Thoracic aorta (tissue), 2 donors: ENCODE measurements around the gene DNTTIP2. TPM values are rescaled to one million over a fixed set of nuclear protein-coding genes. Genes with fewer than 3 reads are reported as not detected.
"Not testable (repeated sequence)": the region's sequence is repeated elsewhere in the genome, so short reads cannot be mapped to it uniquely, and the experiment has no call there.

ENCODE experiments used
- ATAC-seq: fragments of 150-250 bp; one replicate; pipeline ENCODE4 v1.8.0; 2017; ENCODE audit warnings: low read depth; ENCODE audit not compliant: insufficient number of reproducible peaks, low FRiP score
- DNase-seq: peaks from one replicate; pipeline ENCODE4 v3.0.0-alpha.2; 2020; ENCODE audit warnings: low spot score
- H3K27ac ChIP-seq, 2 donors: fragments of 200-600 bp; sonication (generic); 1 replicate in 1 of 2; 2 replicates in 1 of 2; pipeline ENCODE4 v1.5.1; 2016; ENCODE audit warnings: mild to moderate bottlenecking in 2 of 2, moderate library complexity in 2 of 2
- H3K27me3 ChIP-seq: fragments of 200-600 bp; sonication (generic); replicated peaks from 2 replicates; pipeline ENCODE4 v1.6.0; 2016; ENCODE audit warnings: mild to moderate bottlenecking; ENCODE audit not compliant: insufficient read depth
- H3K36me3 ChIP-seq: fragments of 200-600 bp; sonication (generic); one replicate; pipeline ENCODE4 v1.5.1; 2016
- H3K4me1 ChIP-seq, 2 donors: fragments of 200-600 bp; sonication (generic); 1 replicate in 1 of 2; 2 replicates in 1 of 2; pipeline versions ENCODE4 v1.5.1 to v1.6.0; 2016; ENCODE audit warnings: low read depth in 2 of 2, mild to moderate bottlenecking in 1 of 2; ENCODE audit not compliant: control insufficient read depth in 1 of 2
- H3K4me3 ChIP-seq: fragments of 200-600 bp; sonication (generic); 2 replicates; pipeline ENCODE4 v1.5.1; 2016; ENCODE audit warnings: mild to moderate bottlenecking
- H3K9me3 ChIP-seq: fragments of 200-600 bp; sonication (generic); 2 replicates; pipeline ENCODE4 v1.5.1; 2016
- total RNA-seq, 2 donors: library from RNA; depleted of rRNA; stranded (reverse); fragments of >200 nt; gene quantifications; one replicate each; pipeline versions ENCODE4 v1.1.0 to v1.2.3, GENCODE V29; 2016
- TF ChIP-seq, protein P1 (sequence below): fragments of 200-600 bp; sonication (generic); IDR thresholded peaks from one replicate; pipeline ENCODE4 v1.5.1; 2019; ENCODE audit warnings: antibody characterized with exemption

The DNTTIP2 gene
- total RNA-seq, 2 donors from 2014 or later = 24.2 to 41.5 TPM

DNA sequence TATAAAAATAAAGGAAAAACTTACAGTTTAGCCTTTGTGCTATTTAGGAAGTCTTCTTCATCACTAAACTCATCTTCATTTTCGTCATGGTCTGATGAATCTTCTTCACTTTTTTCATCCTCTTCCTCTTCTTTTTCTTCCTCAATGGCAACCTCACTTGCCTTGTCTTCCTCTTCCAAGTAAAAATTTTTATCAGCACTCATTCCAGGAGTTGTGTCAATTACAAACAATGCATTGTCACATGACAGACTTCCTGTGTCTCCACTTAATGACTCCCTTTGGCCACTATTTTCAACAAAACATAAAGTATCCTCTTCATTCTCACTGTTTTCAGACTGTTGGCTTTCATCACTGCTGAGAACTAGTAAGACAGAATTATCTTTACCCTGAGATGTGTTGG, 2.8 kb downstream of the DNTTIP2 start:
- Histone ChIP-seq H3K36me3 (peaks cover 35% of the 10 kb centered on the region), H3K4me3 (no peak overlapping the region), H3K27me3 (no peaks in the 10 kb centered on the region), H3K4me1 (peaks cover 19 to 28% of the 10 kb centered on the region in 2 donors), H3K9me3 (no peaks in the 10 kb centered on the region), H3K27ac (no peak overlapping the region)
- DNase-seq (no peak), ATAC-seq (no peak)
- TF ChIP-seq, protein P1, sequence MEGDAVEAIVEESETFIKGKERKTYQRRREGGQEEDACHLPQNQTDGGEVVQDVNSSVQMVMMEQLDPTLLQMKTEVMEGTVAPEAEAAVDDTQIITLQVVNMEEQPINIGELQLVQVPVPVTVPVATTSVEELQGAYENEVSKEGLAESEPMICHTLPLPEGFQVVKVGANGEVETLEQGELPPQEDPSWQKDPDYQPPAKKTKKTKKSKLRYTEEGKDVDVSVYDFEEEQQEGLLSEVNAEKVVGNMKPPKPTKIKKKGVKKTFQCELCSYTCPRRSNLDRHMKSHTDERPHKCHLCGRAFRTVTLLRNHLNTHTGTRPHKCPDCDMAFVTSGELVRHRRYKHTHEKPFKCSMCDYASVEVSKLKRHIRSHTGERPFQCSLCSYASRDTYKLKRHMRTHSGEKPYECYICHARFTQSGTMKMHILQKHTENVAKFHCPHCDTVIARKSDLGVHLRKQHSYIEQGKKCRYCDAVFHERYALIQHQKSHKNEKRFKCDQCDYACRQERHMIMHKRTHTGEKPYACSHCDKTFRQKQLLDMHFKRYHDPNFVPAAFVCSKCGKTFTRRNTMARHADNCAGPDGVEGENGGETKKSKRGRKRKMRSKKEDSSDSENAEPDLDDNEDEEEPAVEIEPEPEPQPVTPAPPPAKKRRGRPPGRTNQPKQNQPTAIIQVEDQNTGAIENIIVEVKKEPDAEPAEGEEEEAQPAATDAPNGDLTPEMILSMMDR = no peak

DNA sequence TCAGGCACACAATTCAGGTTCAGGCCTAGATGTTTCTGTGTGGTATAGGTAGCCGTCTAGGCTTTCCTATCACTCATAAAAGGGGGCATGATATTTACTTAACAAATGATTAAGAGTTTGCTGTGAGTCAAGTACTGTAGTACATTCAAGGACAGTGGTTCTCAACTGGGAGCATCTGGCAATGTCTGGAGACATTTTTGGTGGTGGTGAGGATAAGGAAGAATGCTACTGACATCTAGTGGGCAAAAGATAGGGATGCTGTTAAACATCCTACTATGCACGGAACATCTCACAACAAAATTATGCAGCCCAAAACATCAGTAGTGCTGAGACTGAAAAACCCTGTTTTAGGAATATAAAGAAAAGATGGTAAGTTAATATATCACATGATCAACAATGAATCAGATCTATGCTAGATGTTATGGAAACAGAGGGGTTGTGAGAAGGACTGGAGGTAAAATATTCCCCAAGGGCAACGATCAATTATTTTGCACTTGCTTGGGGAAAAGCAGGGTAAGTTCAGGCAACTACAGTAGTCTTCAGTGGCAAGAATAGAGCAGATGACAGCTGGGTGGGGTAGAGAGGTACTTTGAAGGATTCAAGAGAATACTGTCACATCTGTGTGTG, 4.9 kb downstream of the DNTTIP2 start:
- DNase-seq = no peak
- no peak for ATAC-seq
- TF ChIP-seq, protein P1 = peak; percentile 33
- Histone ChIP-seq H3K36me3 (peaks cover 46% of the 10 kb centered on the region), H3K4me3 (no peak overlapping the region), H3K9me3 (no peaks in the 10 kb centered on the region), H3K27me3 (no peaks in the 10 kb centered on the region), H3K27ac (no peak overlapping the region), H3K4me1 (peaks cover 15 to 24% of the 10 kb centered on the region in 2 donors)

DNA sequence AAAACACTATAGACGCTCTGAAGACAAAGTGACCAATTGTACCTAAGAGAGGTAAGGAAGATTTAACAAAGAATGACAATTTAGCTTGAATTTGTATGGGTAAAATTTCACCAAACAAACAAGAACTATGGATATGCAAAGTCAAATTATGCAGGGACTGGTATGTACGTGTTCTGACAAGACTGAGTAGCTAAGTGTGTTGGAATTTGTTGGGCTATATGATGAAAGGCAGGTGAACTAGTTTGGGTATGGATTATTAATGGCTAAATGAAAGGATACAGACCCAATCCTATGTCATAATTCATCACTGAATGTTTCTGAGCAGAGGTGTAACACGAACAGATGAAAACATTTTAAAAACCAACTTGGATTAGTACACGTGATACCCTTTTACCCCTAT, 7.6 kb downstream of the DNTTIP2 start:
- no peaks in the 10 kb centered on the region for H3K27me3 ChIP-seq
- no peak overlapping the region for H3K4me3 ChIP-seq
- ATAC-seq (no peak), DNase-seq (no peak)
- H3K36me3 ChIP-seq = peaks cover 43% of the 10 kb centered on the region
- H3K9me3 ChIP-seq = no peaks in the 10 kb centered on the region
- peaks cover 4 to 5% of the 10 kb centered on the region in 2 donors for H3K4me1 ChIP-seq
- TF ChIP-seq, protein P1 = no peak
- no peak overlapping the region for H3K27ac ChIP-seq

DNA sequence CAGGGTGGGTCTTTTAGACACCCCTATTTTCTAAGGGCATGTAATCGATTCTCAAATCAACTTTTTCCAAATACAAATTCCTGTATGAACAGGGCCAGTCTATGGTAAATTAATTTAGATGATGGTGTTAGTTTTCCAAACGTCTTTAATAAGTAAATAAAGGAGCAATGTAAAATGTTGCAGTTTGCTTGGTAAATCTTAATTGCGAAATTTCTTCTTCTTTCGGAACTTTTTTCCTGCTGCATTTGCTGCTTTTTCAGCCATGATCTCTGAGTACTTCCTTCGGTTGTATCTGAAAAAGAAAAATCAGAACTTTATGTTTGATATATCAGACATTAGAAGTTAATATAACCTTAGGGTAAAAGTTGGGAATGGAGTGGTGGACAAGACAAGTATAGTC, 9.4 kb downstream of the DNTTIP2 start:
- ATAC-seq (no peak), DNase-seq (no peak)
- Histone ChIP-seq H3K4me3 (no peak overlapping the region), H3K4me1 (no peaks in the 10 kb centered on the region), H3K27me3 (no peaks in the 10 kb centered on the region), H3K36me3 (peaks cover 36% of the 10 kb centered on the region), H3K27ac (no peak overlapping the region), H3K9me3 (no peaks in the 10 kb centered on the region)
- TF ChIP-seq, protein P1 = no peak

DNA sequence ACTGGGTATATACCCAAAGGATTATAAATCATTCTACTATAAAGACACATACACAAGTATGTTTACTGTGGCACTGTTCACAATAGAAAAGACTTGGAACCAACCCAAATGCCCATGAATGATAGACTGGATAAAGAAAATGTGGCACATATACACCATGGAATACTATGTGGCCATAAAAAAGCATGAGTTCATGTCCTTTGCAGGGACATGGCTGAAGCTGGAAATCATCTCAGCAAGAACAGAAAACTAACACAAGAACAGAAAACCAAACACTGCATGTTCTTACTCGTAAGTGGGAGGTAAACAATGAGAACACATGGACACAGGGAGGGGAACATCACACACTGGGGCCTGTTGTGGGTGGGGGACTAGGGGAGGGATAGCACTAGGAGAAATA, 10.5 kb downstream of the DNTTIP2 start:
- H3K27ac ChIP-seq, ATAC-seq, DNase-seq, H3K4me3 ChIP-seq, H3K27me3 ChIP-seq, H3K4me1 ChIP-seq, H3K9me3 ChIP-seq: not testable (repeated sequence)
- peaks cover 26% of the 10 kb centered on the region for H3K36me3 ChIP-seq

DNA sequence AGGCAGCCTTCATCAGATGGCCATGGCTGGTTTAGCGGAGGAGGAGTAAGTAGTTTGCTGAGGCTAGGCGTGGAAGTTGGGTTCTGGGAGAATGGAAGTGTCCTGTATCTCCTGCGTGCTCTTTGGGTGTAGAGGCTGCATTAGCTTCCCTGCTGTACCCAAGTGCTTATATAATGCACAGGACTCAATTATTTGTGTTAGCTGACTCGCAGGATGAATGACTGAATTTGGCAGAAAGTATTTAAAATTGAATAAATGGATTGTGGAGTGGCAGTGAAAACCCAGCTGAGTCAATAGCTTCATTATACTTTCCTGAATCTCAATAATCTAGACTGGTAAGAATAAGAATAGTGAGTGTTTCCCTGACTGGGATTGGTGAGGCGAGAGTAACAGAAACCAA, 13.8 kb downstream of the DNTTIP2 start:
- no peaks in the 10 kb centered on the region for H3K9me3 ChIP-seq
- no peak for ATAC-seq
- no peaks in the 10 kb centered on the region for H3K27me3 ChIP-seq
- H3K4me3 ChIP-seq = no peak overlapping the region
- TF ChIP-seq, protein P1 = no peak
- no peaks in the 10 kb centered on the region for H3K4me1 ChIP-seq
- H3K36me3 ChIP-seq = peaks cover 7% of the 10 kb centered on the region
- no peak overlapping the region for H3K27ac ChIP-seq
- no peak for DNase-seq
